HEK293T (cell line): Measurements from ENCODE around the gene FCHO2.

Source experiments
- CTCF ChIA-PET: fragments of 350-600 bp; formaldehyde crosslinking; extraction: SDS; loops from one replicate; lab custom pipeline; 2021; ENCODE audit warnings: antibody characterized with exemption, inconsistent platforms; lab: Yijun Ruan, JAX
- POLR2A ChIA-PET: fragments of 350-600 bp; formaldehyde crosslinking; extraction: SDS; loops from one replicate; lab custom pipeline; 2020; ENCODE audit warnings: antibody characterized with exemption, inconsistent platforms; lab: Yijun Ruan, JAX
- DNase-seq: peaks from one replicate; pipeline ENCODE4 v3.0.0; 2012; ENCODE audit warnings: mixed read lengths; ENCODE audit errors: extremely low spot score
- ARNT ChIP-seq: fragments of 450-650 bp; IDR thresholded peaks from 2 replicates; pipeline ENCODE4 v1.6.1; 2017; ENCODE audit warnings: mild to moderate bottlenecking
- BHLHE40 ChIP-seq: fragments of 450-650 bp; IDR thresholded peaks from 2 replicates; pipeline ENCODE4 v1.6.1; 2016; ENCODE audit warnings: mild to moderate bottlenecking, moderate library complexity, borderline replicate concordance
- CTBP1 ChIP-seq: fragments of 450-650 bp; IDR thresholded peaks from 2 replicates; pipeline ENCODE4 v1.6.1; 2016; ENCODE audit warnings: borderline replicate concordance
- ELF4 ChIP-seq: fragments of 450-650 bp; IDR thresholded peaks from 2 replicates; pipeline ENCODE4 v1.6.1; 2017; ENCODE audit warnings: antibody characterized with exemption
- FOXA1 ChIP-seq: fragments of 450-650 bp; IDR thresholded peaks from 2 replicates; pipeline ENCODE4 v1.6.1; 2016; ENCODE audit warnings: mild to moderate bottlenecking
- FOXK2 ChIP-seq: fragments of 450-650 bp; IDR thresholded peaks from 2 replicates; pipeline ENCODE4 v1.6.1; 2016; ENCODE audit warnings: mild to moderate bottlenecking
- FOXM1 ChIP-seq: fragments of 450-650 bp; IDR thresholded peaks from 2 replicates; pipeline ENCODE4 v1.6.1; 2017; ENCODE audit warnings: mild to moderate bottlenecking, borderline replicate concordance
- HDGF ChIP-seq: fragments of 450-650 bp; IDR thresholded peaks from 2 replicates; pipeline ENCODE4 v1.6.1; 2017; ENCODE audit warnings: antibody characterized with exemption, borderline replicate concordance
- L3MBTL2 ChIP-seq: fragments of 450-650 bp; conservative IDR thresholded peaks from 2 replicates; pipeline ENCODE4 v1.6.1; 2016; ENCODE audit warnings: mild to moderate bottlenecking
- LEF1 ChIP-seq: fragments of 450-650 bp; IDR thresholded peaks from 2 replicates; pipeline ENCODE4 v1.6.1; 2017; ENCODE audit warnings: mild to moderate bottlenecking, borderline replicate concordance
- NFRKB ChIP-seq: fragments of 450-650 bp; IDR thresholded peaks from 2 replicates; pipeline ENCODE4 v1.6.1; 2016; ENCODE audit warnings: mild to moderate bottlenecking, moderate library complexity
- SP1 ChIP-seq: fragments of 450-650 bp; IDR thresholded peaks from 2 replicates; pipeline ENCODE4 v1.6.1; 2017
- SUZ12 ChIP-seq: fragments of 450-650 bp; IDR thresholded peaks from 2 replicates; pipeline ENCODE4 v1.6.1; 2016; ENCODE audit warnings: mild to moderate bottlenecking
- TARDBP ChIP-seq: fragments of 450-650 bp; IDR thresholded peaks from 2 replicates; pipeline ENCODE4 v1.6.1; 2016
- ZNF384 ChIP-seq: fragments of 450-650 bp; IDR thresholded peaks from 2 replicates; pipeline ENCODE4 v1.6.1; 2016
- TF ChIP-seq, protein P1 (sequence below): fragments of 450-650 bp; IDR thresholded peaks from 2 replicates; pipeline ENCODE4 v1.6.1; 2016

Gene FCHO2

DNA sequence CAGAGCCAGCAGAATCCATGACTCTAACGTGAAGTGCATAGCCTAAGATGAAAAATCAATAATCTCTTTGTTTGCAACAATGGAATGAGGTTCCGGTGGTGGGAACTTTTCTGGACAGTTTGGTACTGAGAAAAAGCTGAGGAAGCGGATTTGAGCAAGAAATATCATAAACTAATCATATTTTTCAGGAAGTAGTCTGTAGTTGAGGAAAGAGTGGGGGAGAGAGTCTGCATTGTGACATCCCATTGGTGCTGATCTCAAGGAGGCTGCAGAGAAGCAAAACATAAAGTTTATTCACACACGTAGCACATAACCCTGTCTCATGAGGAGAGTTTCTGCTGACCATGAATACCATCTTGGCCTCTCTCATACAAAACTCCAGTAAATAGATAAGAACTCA is 15.8 kb upstream of the FCHO2 start:
- ChIA-PET CTCF (no interaction called here), POLR2A (no interaction called here)
- no peak for TF ChIP-seq SUZ12
- no peak for TF ChIP-seq LEF1
- TF ChIP-seq HDGF, result no peak
- no peak for DNase-seq

DNA sequence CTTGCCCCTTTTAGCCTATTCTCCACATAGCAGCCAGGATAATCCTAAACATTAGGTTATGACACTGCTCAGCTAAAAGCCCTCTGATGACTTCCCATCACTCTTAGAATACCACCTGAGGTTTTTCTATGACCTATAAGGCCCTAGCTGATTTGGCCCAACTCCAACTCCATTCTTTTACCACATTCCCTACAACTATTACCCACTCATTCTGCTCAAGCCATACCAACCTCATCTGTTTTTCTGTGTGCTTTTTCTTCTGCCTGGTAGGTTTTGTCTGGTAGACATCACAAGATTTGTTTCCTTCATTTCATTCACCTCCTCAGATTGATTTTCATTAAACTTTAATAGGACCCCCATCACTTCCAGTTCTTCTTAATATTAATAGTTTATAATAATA is 12.5 kb upstream of the FCHO2 start:
- DNase-seq, result no peak
- POLR2A ChIA-PET, result no interaction called here
- CTCF ChIA-PET, result no interaction called here
- TF ChIP-seq BHLHE40 (no peak), ELF4 (no peak), FOXA1 (no peak), HDGF (no peak), TARDBP (no peak), SP1 (no peak), L3MBTL2 (no peak), LEF1 (no peak)
- TF ChIP-seq, protein P1, sequence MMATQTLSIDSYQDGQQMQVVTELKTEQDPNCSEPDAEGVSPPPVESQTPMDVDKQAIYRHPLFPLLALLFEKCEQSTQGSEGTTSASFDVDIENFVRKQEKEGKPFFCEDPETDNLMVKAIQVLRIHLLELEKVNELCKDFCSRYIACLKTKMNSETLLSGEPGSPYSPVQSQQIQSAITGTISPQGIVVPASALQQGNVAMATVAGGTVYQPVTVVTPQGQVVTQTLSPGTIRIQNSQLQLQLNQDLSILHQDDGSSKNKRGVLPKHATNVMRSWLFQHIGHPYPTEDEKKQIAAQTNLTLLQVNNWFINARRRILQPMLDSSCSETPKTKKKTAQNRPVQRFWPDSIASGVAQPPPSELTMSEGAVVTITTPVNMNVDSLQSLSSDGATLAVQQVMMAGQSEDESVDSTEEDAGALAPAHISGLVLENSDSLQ, result no peak

DNA sequence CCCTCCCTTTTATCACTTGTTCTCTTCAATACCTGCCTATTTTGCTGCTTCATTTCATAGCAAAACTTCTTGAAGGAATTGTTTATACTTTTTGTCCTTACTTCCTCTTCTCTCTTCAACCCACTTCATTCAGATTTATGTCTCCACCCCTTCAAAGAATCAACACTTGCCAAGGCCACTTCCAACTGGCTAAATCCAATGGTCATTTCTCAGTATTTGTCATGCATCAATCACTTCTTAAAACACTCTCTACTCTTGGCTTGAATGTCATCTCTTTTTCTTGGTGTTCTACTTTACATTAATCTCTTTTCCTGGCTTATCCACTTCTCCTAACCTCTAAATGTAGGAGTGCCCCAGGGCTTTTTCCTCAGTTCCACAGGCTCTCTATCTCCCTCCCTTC is 8.3 kb upstream of the FCHO2 start:
- no peak for TF ChIP-seq FOXM1
- TF ChIP-seq, protein P1, result no peak
- TF ChIP-seq BHLHE40, result no peak
- no peak for TF ChIP-seq LEF1
- no peak for TF ChIP-seq SP1
- TF ChIP-seq CTBP1, result no peak
- TF ChIP-seq FOXK2, result no peak
- no peak for TF ChIP-seq TARDBP
- no peak for DNase-seq
- ChIA-PET POLR2A (no interaction called here), CTCF (no interaction called here)

DNA sequence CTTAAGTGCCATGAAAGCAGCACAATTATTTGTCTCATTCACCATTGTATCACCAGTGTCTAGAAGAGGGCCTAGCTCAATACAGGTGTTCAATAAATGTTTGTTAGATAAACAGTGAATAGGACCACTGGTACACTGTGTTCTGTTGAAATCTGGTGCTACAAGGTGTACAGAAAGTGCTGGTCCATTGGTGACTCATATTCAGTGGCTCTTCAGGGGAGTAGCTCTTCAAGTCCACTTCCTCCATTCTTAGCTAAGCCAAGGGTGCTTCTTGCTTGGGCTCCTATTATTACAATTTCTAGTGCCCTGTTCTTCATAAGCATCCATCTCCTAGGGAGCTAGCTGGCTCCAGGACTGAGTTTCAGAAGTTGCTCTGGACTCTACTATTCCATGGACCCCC is 6.4 kb upstream of the FCHO2 start:
- ChIA-PET CTCF (no interaction called here), POLR2A (interaction anchor here (0.6 kb wide), 1 partner anchor 293 kb away, joined by 3 read pairs; no protein-coding TSS in a partner anchor)
- DNase-seq, result no peak
- no peak for TF ChIP-seq TARDBP
- no peak for TF ChIP-seq SP1
- TF ChIP-seq NFRKB, result no peak
- no peak for TF ChIP-seq SUZ12
- TF ChIP-seq ARNT, result no peak
- no peak for TF ChIP-seq FOXK2
- no peak for TF ChIP-seq BHLHE40
- TF ChIP-seq, protein P1, result no peak
- no peak for TF ChIP-seq FOXM1
- no peak for TF ChIP-seq HDGF
- TF ChIP-seq L3MBTL2, result no peak
- TF ChIP-seq ELF4, result no peak
- no peak for TF ChIP-seq LEF1
- TF ChIP-seq ZNF384, result no peak
- TF ChIP-seq FOXA1, result no peak
- no peak for TF ChIP-seq CTBP1

DNA sequence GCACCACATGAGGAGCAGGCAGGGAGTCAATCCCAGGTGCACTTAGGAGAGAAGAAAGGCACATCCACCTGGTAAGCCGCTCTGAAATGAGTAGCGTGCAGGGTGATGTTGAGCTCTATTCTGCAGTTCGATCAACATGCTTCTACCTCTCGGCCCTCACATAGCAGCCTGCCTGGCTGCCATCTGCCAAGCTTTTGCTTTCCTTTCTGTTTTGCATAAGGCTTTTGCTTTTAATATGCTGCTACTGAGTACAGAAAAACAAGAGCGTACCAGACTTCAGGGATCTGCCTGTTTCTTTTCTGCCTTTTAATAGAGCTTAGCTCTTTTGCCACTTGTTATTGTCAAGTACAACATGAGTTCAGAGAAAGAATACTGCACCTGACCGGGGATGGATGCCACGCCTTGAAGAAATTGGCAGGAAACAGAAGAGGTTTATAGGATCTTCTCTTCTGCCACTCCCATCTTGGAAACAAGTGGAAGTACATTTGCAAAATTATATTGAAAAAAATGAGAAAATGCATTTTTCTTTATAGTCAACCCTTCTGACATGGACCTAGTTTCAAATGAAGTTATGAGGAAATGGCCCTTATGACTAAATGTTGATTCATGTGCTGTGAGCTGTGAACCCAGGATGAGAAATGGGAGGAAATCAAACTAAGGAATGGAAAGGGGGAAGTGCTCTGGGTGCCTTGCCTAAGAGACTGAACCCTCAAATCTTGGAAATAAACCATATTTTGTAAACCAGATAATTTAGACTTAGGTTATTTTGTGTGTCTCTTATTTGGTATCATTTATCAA is 4.0 kb upstream of the FCHO2 start:
- POLR2A ChIA-PET, result no interaction called here
- CTCF ChIA-PET, result interaction anchor here (0.7 kb wide), 1 partner anchor 1403 kb away, joined by 3 read pairs; no protein-coding TSS in a partner anchor

More for the DNA sequence above, 4.0 kb upstream of the FCHO2 start:
- TF ChIP-seq ZNF384 (no peak), FOXA1 (no peak), LEF1 (no peak), FOXM1 (no peak), BHLHE40 (no peak), SP1 (no peak), NFRKB (no peak), CTBP1 (no peak), SUZ12 (no peak), ELF4 (no peak), FOXK2 (no peak), L3MBTL2 (no peak), TARDBP (no peak)
- TF ChIP-seq, protein P1, result no peak
- DNase-seq, result no peak
